Measurements from ENCODE around the gene CNOT4.

CNOT4 gene

GRCh38 chr7:135519871-135520270 lies 10.0 kb upstream of the CNOT4 start:
- DNase-seq = no peak
- Histone ChIP-seq H3K36me3 (no peaks in the 10 kb centered on the region), H3K4me3 (ENCODE audit: low read depth, low read length) (no peak overlapping the region), H3K4me1 (no peaks in the 10 kb centered on the region), H3K9me3 (no peaks in the 10 kb centered on the region), H3K27me3 (no peaks in the 10 kb centered on the region)
- TF ChIP-seq CTCF (IDR thresholded peaks at IDR 0.05; ENCODE audit: low read depth, low read length) = no peak

- TF ChIP-seq CTCF (IDR thresholded peaks at IDR 0.05; ENCODE audit: low read depth, low read length) = no peak
- Histone ChIP-seq H3K4me3 (ENCODE audit: low read depth, low read length) (no peak overlapping the region), H3K36me3 (no peaks in the 10 kb centered on the region), H3K4me1 (no peaks in the 10 kb centered on the region), H3K9me3 (no peaks in the 10 kb centered on the region), H3K27me3 (no peaks in the 10 kb centered on the region)
- DNase-seq = no peak
These were observed 9.4 kb upstream of the CNOT4 start for GRCh38 chr7:135519233-135519688.

- Histone ChIP-seq H3K36me3 (no peaks in the 10 kb centered on the region), H3K9me3 (no peaks in the 10 kb centered on the region), H3K4me1 (no peaks in the 10 kb centered on the region), H3K4me3 (ENCODE audit: low read depth, low read length) (no peak overlapping the region), H3K27me3 (no peaks in the 10 kb centered on the region)
- DNase-seq = no peak
- no peak for TF ChIP-seq CTCF (IDR thresholded peaks at IDR 0.05; ENCODE audit: low read depth, low read length)
These were observed 8.8 kb upstream of the CNOT4 start for GRCh38 chr7:135518748-135519147.

GRCh38 chr7:135517060-135517459 lies 7.2 kb upstream of the CNOT4 start:
- no peak for DNase-seq
- no peak overlapping the region for H3K4me3 ChIP-seq (ENCODE audit: low read depth, low read length)
- no peak for TF ChIP-seq CTCF (IDR thresholded peaks at IDR 0.05; ENCODE audit: low read depth, low read length)
- no peaks in the 10 kb centered on the region for H3K9me3 ChIP-seq
- no peaks in the 10 kb centered on the region for H3K4me1 ChIP-seq
- H3K27me3 ChIP-seq = no peaks in the 10 kb centered on the region
- no peaks in the 10 kb centered on the region for H3K36me3 ChIP-seq

- no peaks in the 10 kb centered on the region for H3K4me1 ChIP-seq
- DNase-seq = no peak
- no peaks in the 10 kb centered on the region for H3K27me3 ChIP-seq
- no peaks in the 10 kb centered on the region for H3K36me3 ChIP-seq
- H3K4me3 ChIP-seq (ENCODE audit: low read depth, low read length) = no peak overlapping the region
- no peak for TF ChIP-seq CTCF (IDR thresholded peaks at IDR 0.05; ENCODE audit: low read depth, low read length)
- H3K9me3 ChIP-seq = no peaks in the 10 kb centered on the region
These were observed 5.0 kb upstream of the CNOT4 start for GRCh38 chr7:135514856-135515255.

GRCh38 chr7:135512135-135512887 lies 2.4 kb upstream of the CNOT4 start:
- peak; percentile 52 for DNase-seq
- Histone ChIP-seq H3K4me3 (ENCODE audit: low read depth, low read length) (no peak overlapping the region), H3K27me3 (no peaks in the 10 kb centered on the region), H3K9me3 (no peaks in the 10 kb centered on the region), H3K4me1 (no peaks in the 10 kb centered on the region), H3K36me3 (no peaks in the 10 kb centered on the region)
- TF ChIP-seq CTCF (IDR thresholded peaks at IDR 0.05; ENCODE audit: low read depth, low read length) = peak; percentile 68
